Lower leg skin (tissue), 3 donors: ENCODE measurements around the gene SORCS1.

ENCODE experiments used
- CTCF ChIP-seq, 3 donors: fragments of 450-650 bp; IDR thresholded peaks; one replicate each; pipeline ENCODE4 v1.5.1; 2016; ENCODE audit warnings: antibody characterized with exemption in 3 of 3, mild to moderate bottlenecking in 3 of 3, moderate library complexity in 2 of 3
- POLR2A ChIP-seq, 2 donors: fragments of 450-650 bp; IDR thresholded peaks; one replicate each; pipeline ENCODE4 v1.6.1; 2016 to 2017; ENCODE audit warnings: antibody characterized with exemption in 2 of 2, mild to moderate bottlenecking in 1 of 2, moderate library complexity in 1 of 2

GRCh38 chr10:107091126-107091525, 73.4 kb downstream of the SORCS1 start:
- TF ChIP-seq POLR2A (IDR thresholded peaks at IDR 0.05) (no peak), CTCF (IDR thresholded peaks at IDR 0.05) (no peak)
